Transverse colon (tissue), 4 donors: ENCODE results near the gene ABCC5. TPM values are rescaled to one million over a fixed set of nuclear protein-coding genes. Genes with fewer than 3 reads are reported as not detected.

ENCODE experiments used
- DNase-seq: peaks from one replicate; pipeline ENCODE4 v3.0.0-alpha.2; 2019
- H3K27ac ChIP-seq, 4 donors: fragments of 200-600 bp; sonication (generic); 2 replicates each; pipeline ENCODE4 v1.5.1; 2016 to 2018; ENCODE audit warnings: inconsistent platforms in 4 of 4
- H3K27me3 ChIP-seq: fragments of 200-600 bp; sonication (generic); 2 replicates; pipeline ENCODE4 v1.5.1; 2017; ENCODE audit warnings: inconsistent platforms
- H3K36me3 ChIP-seq, 4 donors: fragments of 200-600 bp; sonication (generic); 2 replicates each; pipeline ENCODE4 v1.5.1; 2017 to 2019; ENCODE audit warnings: inconsistent platforms in 4 of 4
- H3K4me1 ChIP-seq, 4 donors: fragments of 200-600 bp; sonication (generic); 2 replicates each; pipeline ENCODE4 v1.5.1; 2017 to 2020; ENCODE audit warnings: inconsistent platforms in 4 of 4
- H3K4me3 ChIP-seq, 4 donors: fragments of 200-600 bp; sonication (generic); 1 replicate in 1 of 4; 2 replicates in 3 of 4; pipeline versions ENCODE4 v1.5.1 to v1.6.1; 2017 to 2019; ENCODE audit warnings: inconsistent platforms in 4 of 4
- H3K9me3 ChIP-seq, 2 donors: fragments of 200-600 bp; sonication (generic); 2 replicates each; pipeline ENCODE4 v1.5.1; 2017 to 2019; ENCODE audit warnings: inconsistent platforms in 2 of 2
- EP300 ChIP-seq: sonication (generic); formaldehyde crosslinking; IDR thresholded peaks from one replicate; pipeline ENCODE4 v1.6.1; 2017; ENCODE audit warnings: antibody characterized with exemption, low read depth
- POLR2A ChIP-seq: fragments of 450-650 bp; IDR thresholded peaks from one replicate; pipeline ENCODE4 v1.6.1; 2016; ENCODE audit warnings: antibody characterized with exemption, mild to moderate bottlenecking, moderate library complexity
- POLR2AphosphoS5 ChIP-seq, 3 donors: sonication (generic); formaldehyde crosslinking; IDR thresholded peaks; one replicate each; pipeline ENCODE4 v1.6.1; 2016; ENCODE audit warnings: antibody characterized with exemption in 3 of 3
- WGBS, 2 donors: methylation state at CpG; one replicate each; pipeline ENCODE4 v1.1.5; 2018; ENCODE audit warnings: low coverage in 1 of 2; 5-methylcytosine and 5-hydroxymethylcytosine counted together
- in situ Hi-C, 4 donors: fragments of 200-750 bp; cut with MboI; loops; one replicate each; pipeline versions ENCODE4 v1.15.0 to v1.15.1; 2017; ENCODE audit warnings: low sequenced_read_pairs in 3 of 4, low pct_ligation_motif_present in 1 of 4, low pct_unique_long_range_greater_than_20kb in 1 of 4
- intact Hi-C: fragments of 100-400 bp; cut with DNase I; formaldehyde crosslinking; loops from one replicate; pipeline ENCODE4 v1.15.1; 2023; ENCODE audit warnings: low total_unique reads
- total RNA-seq, 4 donors: library from RNA; depleted of rRNA; stranded (reverse); fragments of >200 nt; gene quantifications; one replicate each; pipeline ENCODE4 v1.1.0, GENCODE V29; 2016
- TF ChIP-seq, protein P1 (sequence below), 5 experiments: fragments of 200-600 bp in 3 of 5; fragments of 450-650 bp in 2 of 5; sonication (generic) in 3 of 5; IDR thresholded peaks; 1 replicate in 2 of 5; 2 replicates in 3 of 5; pipeline ENCODE4 v1.5.1; 2016 to 2017; ENCODE audit warnings: antibody characterized with exemption in 5 of 5, inconsistent platforms in 3 of 5, mild to moderate bottlenecking in 2 of 5, moderate library complexity in 1 of 5

Gene ABCC5
- total RNA-seq, 4 donors from 2014 or later: 74.1 to 168 (median 83.8) TPM

DNA sequence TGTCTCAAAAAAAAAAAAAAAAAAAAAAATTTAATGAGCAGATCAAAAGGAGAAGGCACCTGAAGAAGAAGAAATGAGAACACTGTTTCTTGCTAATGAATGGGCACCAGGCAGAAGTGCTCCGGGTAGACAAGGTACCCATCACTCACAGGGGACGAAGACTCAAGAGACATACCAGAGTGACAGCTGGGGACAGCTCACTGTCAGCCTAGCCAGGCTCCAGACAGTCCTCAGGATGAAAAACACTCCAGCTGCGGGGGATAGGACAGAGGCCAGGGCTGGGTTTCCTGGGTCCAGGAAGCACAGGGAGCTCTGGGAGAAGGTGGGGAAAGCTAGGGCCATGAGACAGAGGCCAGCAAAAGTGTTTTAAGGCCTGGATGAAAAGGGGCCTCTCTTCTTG, 84.5 kb downstream of the ABCC5 start:
- peaks cover 0 to 14% (median 4%) of the 10 kb centered on the region in 4 donors for H3K36me3 ChIP-seq
- no peak overlapping the region for H3K27ac ChIP-seq
- no peaks in the 10 kb centered on the region for H3K27me3 ChIP-seq
- peaks cover 0 to 12% (median 3%) of the 10 kb centered on the region in 4 donors for H3K4me1 ChIP-seq
- H3K9me3 ChIP-seq: no peaks in the 10 kb centered on the region
- WGBS, 2 donors: 85 to 90% methylated on average over 3 of the region's 3 CpGs
- DNase-seq: no peak
- intact Hi-C loops (no loop called here), in situ Hi-C loops (no loop called here)
- no peak overlapping the region for H3K4me3 ChIP-seq
- TF ChIP-seq, protein P1, sequence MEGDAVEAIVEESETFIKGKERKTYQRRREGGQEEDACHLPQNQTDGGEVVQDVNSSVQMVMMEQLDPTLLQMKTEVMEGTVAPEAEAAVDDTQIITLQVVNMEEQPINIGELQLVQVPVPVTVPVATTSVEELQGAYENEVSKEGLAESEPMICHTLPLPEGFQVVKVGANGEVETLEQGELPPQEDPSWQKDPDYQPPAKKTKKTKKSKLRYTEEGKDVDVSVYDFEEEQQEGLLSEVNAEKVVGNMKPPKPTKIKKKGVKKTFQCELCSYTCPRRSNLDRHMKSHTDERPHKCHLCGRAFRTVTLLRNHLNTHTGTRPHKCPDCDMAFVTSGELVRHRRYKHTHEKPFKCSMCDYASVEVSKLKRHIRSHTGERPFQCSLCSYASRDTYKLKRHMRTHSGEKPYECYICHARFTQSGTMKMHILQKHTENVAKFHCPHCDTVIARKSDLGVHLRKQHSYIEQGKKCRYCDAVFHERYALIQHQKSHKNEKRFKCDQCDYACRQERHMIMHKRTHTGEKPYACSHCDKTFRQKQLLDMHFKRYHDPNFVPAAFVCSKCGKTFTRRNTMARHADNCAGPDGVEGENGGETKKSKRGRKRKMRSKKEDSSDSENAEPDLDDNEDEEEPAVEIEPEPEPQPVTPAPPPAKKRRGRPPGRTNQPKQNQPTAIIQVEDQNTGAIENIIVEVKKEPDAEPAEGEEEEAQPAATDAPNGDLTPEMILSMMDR (IDR thresholded peaks at IDR 0.05): no peak
- TF ChIP-seq POLR2AphosphoS5 (IDR thresholded peaks at IDR 0.05) (no peak), POLR2A (no peak), EP300 (no peak)

GRCh38 chr3:183931881-183932280, 85.8 kb downstream of the ABCC5 start:
- intact Hi-C loops: no loop called here
- H3K27me3 ChIP-seq: no peaks in the 10 kb centered on the region
- no peak for TF ChIP-seq POLR2AphosphoS5 (IDR thresholded peaks at IDR 0.05)
- no peak for TF ChIP-seq POLR2A
- TF ChIP-seq, protein P1 (IDR thresholded peaks at IDR 0.05): no peak
- TF ChIP-seq EP300: no peak
- no peak for DNase-seq
- no peak overlapping the region for H3K27ac ChIP-seq
- H3K36me3 ChIP-seq: peaks cover 0 to 12% (median under 1%) of the 10 kb centered on the region in 4 donors
- in situ Hi-C loops: no loop called here
- H3K4me3 ChIP-seq: no peak overlapping the region
- H3K9me3 ChIP-seq: no peaks in the 10 kb centered on the region
- WGBS, 2 donors: 95 to 100% methylated on average over 2 of the region's 2 CpGs
- peaks cover 0 to 12% (median 3%) of the 10 kb centered on the region in 4 donors for H3K4me1 ChIP-seq

GRCh38 chr3:183930086-183930485, 87.6 kb downstream of the ABCC5 start:
- in situ Hi-C loops: no loop called here
- WGBS, 2 donors: 57% methylated on average over 10 of the region's 10 CpGs; no CpG with 5 or more reads in 1 of the 2 donors
- TF ChIP-seq POLR2A (no peak), POLR2AphosphoS5 (IDR thresholded peaks at IDR 0.05) (peak in 2 of 3 donors; percentile 24 to 38)
- Histone ChIP-seq H3K27ac (peak overlapping the region; percentile 38 to 59 (median 57)), H3K27me3 (no peaks in the 10 kb centered on the region), H3K9me3 (no peaks in the 10 kb centered on the region), H3K4me3 (no peak overlapping the region), H3K36me3 (peaks cover 0 to 14% (median 2%) of the 10 kb centered on the region in 4 donors), H3K4me1 (peaks cover 0 to 12% (median 3%) of the 10 kb centered on the region in 4 donors)
- intact Hi-C loops: no loop called here
- DNase-seq: peak; percentile 83

DNA sequence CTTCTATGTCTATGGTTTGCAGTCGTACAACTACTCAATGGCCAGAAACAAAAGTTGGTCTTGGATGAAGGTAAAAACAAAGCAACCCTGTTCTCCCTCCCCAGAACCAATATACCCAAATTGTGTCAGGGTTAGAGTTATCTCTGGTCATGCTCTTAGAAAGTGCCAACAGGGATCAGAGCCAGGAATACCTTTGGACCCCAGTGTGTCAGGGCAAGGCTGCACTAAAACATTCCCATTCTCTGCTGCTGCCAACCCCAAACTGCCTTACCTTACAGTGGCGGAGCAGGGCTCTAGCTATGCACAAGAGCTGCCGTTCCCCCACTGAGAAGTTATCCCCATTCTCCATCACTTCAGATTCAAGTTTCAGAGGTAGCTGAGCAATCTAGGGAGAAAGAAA, 90.6 kb downstream of the ABCC5 start:
- intact Hi-C loops: no loop called here
- no peak for TF ChIP-seq POLR2A
- no peak for TF ChIP-seq EP300
- TF ChIP-seq, protein P1 (IDR thresholded peaks at IDR 0.05): no peak
- TF ChIP-seq POLR2AphosphoS5 (IDR thresholded peaks at IDR 0.05): no peak
- Histone ChIP-seq H3K27ac (no peak overlapping the region), H3K9me3 (no peaks in the 10 kb centered on the region), H3K36me3 (peaks cover 0 to 23% (median 3%) of the 10 kb centered on the region in 4 donors), H3K27me3 (no peaks in the 10 kb centered on the region), H3K4me3 (no peak overlapping the region), H3K4me1 (peaks cover 0 to 12% (median 3%) of the 10 kb centered on the region in 4 donors)
- no peak for DNase-seq
- in situ Hi-C loops: no loop called here
- WGBS, 2 donors: 100% methylated on average over 3 of the region's 3 CpGs; no CpG with 5 or more reads in 1 of the 2 donors

- H3K4me3 ChIP-seq: no peak overlapping the region
- TF ChIP-seq EP300: no peak
- TF ChIP-seq, protein P1 (IDR thresholded peaks at IDR 0.05): no peak
- no peak for TF ChIP-seq POLR2A
- no peak for TF ChIP-seq POLR2AphosphoS5 (IDR thresholded peaks at IDR 0.05)
- H3K27ac ChIP-seq: no peak overlapping the region
- H3K9me3 ChIP-seq: no peaks in the 10 kb centered on the region
- WGBS, 2 donors: 87 to 90% methylated on average over 5 to 7 of the region's 7 CpGs
- peaks cover 0 to 7% (median 3%) of the 10 kb centered on the region in 4 donors for H3K4me1 ChIP-seq
- H3K27me3 ChIP-seq: no peaks in the 10 kb centered on the region
- intact Hi-C loops (no loop called here), in situ Hi-C loops (no loop called here)
- peaks cover 0 to 38% (median 7%) of the 10 kb centered on the region in 4 donors for H3K36me3 ChIP-seq
- no peak for DNase-seq
These were observed 92.7 kb downstream of the ABCC5 start for GRCh38 chr3:183924956-183925355.
